GM19455 (cell line): ENCODE data around the gene CCDC149.
"Not testable (repeated sequence)": the region's sequence is repeated elsewhere in the genome, so short reads cannot be mapped to it uniquely, and the experiment has no call there.

Experiments used
- ATAC-seq: cut with Tn5 transposase; IDR thresholded peaks from one replicate; pipeline ENCODE4 v1.9.1; 2021; ENCODE audit not compliant: unreplicated experiment

Gene CCDC149

GRCh38 chr4:24917076-24917856 is 4.4 kb upstream of the CCDC149 start:
- no peak for ATAC-seq

- ATAC-seq: no peak
Observed at GRCh38 chr4:24915121-24915922, 2.5 kb upstream of the CCDC149 start.

GRCh38 chr4:24914460-24914859 is 1.6 kb upstream of the CCDC149 start:
- no peak for ATAC-seq

- no peak for ATAC-seq
Observed at GRCh38 chr4:24913119-24913485, 260 bp upstream of the CCDC149 start.

- no peak for ATAC-seq
Observed at GRCh38 chr4:24910499-24910898, 2.3 kb downstream of the CCDC149 start.

- ATAC-seq: not testable (repeated sequence)
Observed at GRCh38 chr4:24909606-24910005, 3.2 kb downstream of the CCDC149 start.

- no peak for ATAC-seq
Observed at GRCh38 chr4:24897639-24898038, 15.2 kb downstream of the CCDC149 start.

GRCh38 chr4:24896977-24897376 is 15.9 kb downstream of the CCDC149 start:
- ATAC-seq: no peak

- ATAC-seq: no peak
Observed at GRCh38 chr4:24896056-24896455, 16.8 kb downstream of the CCDC149 start.

- no peak for ATAC-seq
Observed at GRCh38 chr4:24895461-24895860, 17.4 kb downstream of the CCDC149 start.

- no peak for ATAC-seq
Observed at GRCh38 chr4:24894846-24895245, 18.0 kb downstream of the CCDC149 start.

- ATAC-seq: no peak
Observed at GRCh38 chr4:24894243-24894642, 18.6 kb downstream of the CCDC149 start.

- no peak for ATAC-seq
Observed at GRCh38 chr4:24892778-24893177, 20.1 kb downstream of the CCDC149 start.

GRCh38 chr4:24892278-24892677 is 20.6 kb downstream of the CCDC149 start:
- no peak for ATAC-seq

- ATAC-seq: no peak
Observed at GRCh38 chr4:24890561-24891126, 22.2 kb downstream of the CCDC149 start.

- no peak for ATAC-seq
Observed at GRCh38 chr4:24889991-24890390, 22.9 kb downstream of the CCDC149 start.

GRCh38 chr4:24888475-24889344 is 24.1 kb downstream of the CCDC149 start:
- no peak for ATAC-seq

- ATAC-seq: no peak
Observed at GRCh38 chr4:24887881-24888430, 24.9 kb downstream of the CCDC149 start.

GRCh38 chr4:24886596-24886995 is 26.2 kb downstream of the CCDC149 start:
- ATAC-seq: no peak

- no peak for ATAC-seq
Observed at GRCh38 chr4:24885342-24885741, 27.5 kb downstream of the CCDC149 start.

- no peak for ATAC-seq
Observed at GRCh38 chr4:24884902-24885301, 27.9 kb downstream of the CCDC149 start.
